GM18868 (cell line): ENCODE results near the gene MYO5B.

Source experiments
- ATAC-seq: cut with Tn5 transposase; IDR thresholded peaks from one replicate; pipeline ENCODE4 v1.9.1; 2021; ENCODE audit warnings: mild to moderate bottlenecking, moderate library complexity; ENCODE audit not compliant: unreplicated experiment

Gene MYO5B

GRCh38 chr18:50075772-50076171 is 119.2 kb downstream of the MYO5B start:
- ATAC-seq: no peak

GRCh38 chr18:50074404-50074803 is 120.5 kb downstream of the MYO5B start:
- ATAC-seq: no peak

- ATAC-seq: no peak
These were observed 121.6 kb downstream of the MYO5B start for GRCh38 chr18:50073319-50073718.

- no peak for ATAC-seq
These were observed 122.8 kb downstream of the MYO5B start for GRCh38 chr18:50072146-50072545.

- no peak for ATAC-seq
These were observed 123.5 kb downstream of the MYO5B start for GRCh38 chr18:50071397-50071796.

- no peak for ATAC-seq
These were observed 125.5 kb downstream of the MYO5B start for GRCh38 chr18:50069422-50069821.

GRCh38 chr18:50065527-50065926 is 129.4 kb downstream of the MYO5B start:
- ATAC-seq: no peak

- no peak for ATAC-seq
These were observed 129.9 kb downstream of the MYO5B start for GRCh38 chr18:50065039-50065438.

- ATAC-seq: no peak
These were observed 132.9 kb downstream of the MYO5B start for GRCh38 chr18:50061876-50062517.

GRCh38 chr18:50060822-50061221 is 134.1 kb downstream of the MYO5B start:
- no peak for ATAC-seq

- no peak for ATAC-seq
These were observed 136.2 kb downstream of the MYO5B start for GRCh38 chr18:50058731-50059130.

GRCh38 chr18:50057009-50057408 is 137.9 kb downstream of the MYO5B start:
- ATAC-seq: no peak

GRCh38 chr18:50056185-50056584 is 138.8 kb downstream of the MYO5B start:
- ATAC-seq: no peak

GRCh38 chr18:50055488-50055887 is 139.5 kb downstream of the MYO5B start:
- no peak for ATAC-seq

GRCh38 chr18:50053111-50053510 is 141.8 kb downstream of the MYO5B start:
- ATAC-seq: no peak

- ATAC-seq: no peak
These were observed 143.7 kb downstream of the MYO5B start for GRCh38 chr18:50051288-50051687.

GRCh38 chr18:50045126-50045525 is 149.8 kb downstream of the MYO5B start:
- no peak for ATAC-seq

GRCh38 chr18:50044402-50044801 is 150.5 kb downstream of the MYO5B start:
- no peak for ATAC-seq

- ATAC-seq: no peak
These were observed 152.3 kb downstream of the MYO5B start for GRCh38 chr18:50042611-50043010.

GRCh38 chr18:50039746-50040145 is 155.2 kb downstream of the MYO5B start:
- ATAC-seq: no peak

- no peak for ATAC-seq
These were observed 156.5 kb downstream of the MYO5B start for GRCh38 chr18:50038448-50038847.

- ATAC-seq: no peak
These were observed 160.9 kb downstream of the MYO5B start for GRCh38 chr18:50034029-50034428.

- ATAC-seq: no peak
These were observed 161.9 kb downstream of the MYO5B start for GRCh38 chr18:50033004-50033403.
